ENCODE data around the gene CYTH4. TPM values are rescaled to one million over a fixed set of nuclear protein-coding genes. Genes with fewer than 3 reads are reported as not detected.

Gene CYTH4
- total RNA-seq, 4 donors from 2014 or later = 3.8 to 12.2 (median 5.9) TPM

DNA sequence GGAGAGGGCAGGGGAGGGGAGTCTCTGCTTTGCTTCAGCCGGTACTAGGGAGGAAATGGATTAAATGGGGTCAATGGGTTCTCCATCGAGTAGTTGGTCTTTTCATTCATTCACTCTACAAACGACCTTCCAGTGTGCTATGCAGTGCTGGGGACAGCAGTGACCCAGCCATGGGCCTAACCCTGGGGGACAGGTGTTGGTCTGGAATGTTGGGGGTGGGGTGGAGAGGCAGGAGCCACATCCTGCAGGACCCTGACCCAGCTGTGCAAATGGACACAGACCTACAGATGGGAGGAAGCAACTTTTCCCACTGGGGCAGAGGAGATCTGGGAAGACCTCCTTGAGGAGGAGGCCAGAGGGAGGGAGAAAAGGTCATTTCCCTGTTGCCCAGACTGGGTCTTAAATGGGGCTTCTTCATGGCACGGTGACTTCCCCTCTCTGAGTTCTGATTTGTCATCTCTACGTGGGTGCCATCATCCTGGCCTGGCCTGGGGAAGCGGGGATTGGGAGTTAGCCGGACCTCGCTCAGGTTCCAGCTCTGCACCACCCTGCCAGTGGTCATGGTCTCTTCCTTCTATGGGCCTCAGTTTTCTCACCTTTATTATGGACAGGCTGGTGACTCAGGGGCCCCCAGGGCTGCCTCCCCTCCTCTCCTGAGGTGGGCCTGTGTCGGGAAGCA lies 2.0 kb downstream of the CYTH4 start:
- H3K4me3 ChIP-seq = no peak overlapping the region
- H3K36me3 ChIP-seq = no peaks in the 10 kb centered on the region
- no peaks in the 10 kb centered on the region for H3K9me3 ChIP-seq
- DNase-seq = no peak
- no peaks in the 10 kb centered on the region for H3K27me3 ChIP-seq
- H3K4me1 ChIP-seq = peaks cover 0 to 7% of the 10 kb centered on the region in 2 donors
- TF ChIP-seq, protein P1, sequence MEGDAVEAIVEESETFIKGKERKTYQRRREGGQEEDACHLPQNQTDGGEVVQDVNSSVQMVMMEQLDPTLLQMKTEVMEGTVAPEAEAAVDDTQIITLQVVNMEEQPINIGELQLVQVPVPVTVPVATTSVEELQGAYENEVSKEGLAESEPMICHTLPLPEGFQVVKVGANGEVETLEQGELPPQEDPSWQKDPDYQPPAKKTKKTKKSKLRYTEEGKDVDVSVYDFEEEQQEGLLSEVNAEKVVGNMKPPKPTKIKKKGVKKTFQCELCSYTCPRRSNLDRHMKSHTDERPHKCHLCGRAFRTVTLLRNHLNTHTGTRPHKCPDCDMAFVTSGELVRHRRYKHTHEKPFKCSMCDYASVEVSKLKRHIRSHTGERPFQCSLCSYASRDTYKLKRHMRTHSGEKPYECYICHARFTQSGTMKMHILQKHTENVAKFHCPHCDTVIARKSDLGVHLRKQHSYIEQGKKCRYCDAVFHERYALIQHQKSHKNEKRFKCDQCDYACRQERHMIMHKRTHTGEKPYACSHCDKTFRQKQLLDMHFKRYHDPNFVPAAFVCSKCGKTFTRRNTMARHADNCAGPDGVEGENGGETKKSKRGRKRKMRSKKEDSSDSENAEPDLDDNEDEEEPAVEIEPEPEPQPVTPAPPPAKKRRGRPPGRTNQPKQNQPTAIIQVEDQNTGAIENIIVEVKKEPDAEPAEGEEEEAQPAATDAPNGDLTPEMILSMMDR (IDR thresholded peaks at IDR 0.05) = no peak
- TF ChIP-seq POLR2A (IDR thresholded peaks at IDR 0.05) = no peak
- H3K27ac ChIP-seq = no peak overlapping the region
- intact Hi-C loops (cut with DNase I; ENCODE audit: low total_unique reads) = no loop called here

DNA sequence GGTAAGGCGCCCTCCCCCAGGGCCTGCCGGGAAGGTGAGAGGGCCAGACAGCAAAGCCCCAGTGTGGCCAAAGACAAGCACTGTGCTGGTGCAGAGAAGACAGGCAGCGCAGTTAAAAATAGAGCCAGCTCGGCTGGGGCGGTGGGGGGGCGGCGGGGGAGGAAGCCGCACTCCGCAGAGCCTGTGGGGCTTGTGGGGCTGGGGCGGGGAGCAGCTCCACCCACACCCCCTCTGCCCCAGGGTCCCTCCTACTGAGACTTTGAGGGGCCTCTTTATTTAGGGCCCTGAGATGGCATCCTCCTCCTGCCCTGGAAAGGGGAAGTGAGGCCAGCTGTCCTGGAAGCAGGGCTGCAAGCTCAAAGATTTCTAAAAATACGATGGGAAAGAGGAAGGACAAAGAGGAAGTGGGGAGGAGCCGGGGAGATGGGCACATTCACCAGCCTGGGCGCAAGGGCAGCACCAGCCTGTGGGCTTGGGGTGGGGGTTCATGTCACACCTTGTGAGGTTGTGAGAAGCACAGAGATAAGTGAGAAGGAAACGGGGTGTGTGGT lies 2.6 kb downstream of the CYTH4 start:
- no peak overlapping the region for H3K27ac ChIP-seq
- DNase-seq = no peak
- H3K27me3 ChIP-seq = no peaks in the 10 kb centered on the region
- peaks cover 0 to 7% of the 10 kb centered on the region in 2 donors for H3K4me1 ChIP-seq
- intact Hi-C loops (cut with DNase I; ENCODE audit: low total_unique reads) = no loop called here
- TF ChIP-seq POLR2A (IDR thresholded peaks at IDR 0.05) = no peak
- TF ChIP-seq, protein P1 (IDR thresholded peaks at IDR 0.05) = no peak
- H3K9me3 ChIP-seq = no peaks in the 10 kb centered on the region
- H3K36me3 ChIP-seq = no peaks in the 10 kb centered on the region
- H3K4me3 ChIP-seq = no peak overlapping the region

DNA sequence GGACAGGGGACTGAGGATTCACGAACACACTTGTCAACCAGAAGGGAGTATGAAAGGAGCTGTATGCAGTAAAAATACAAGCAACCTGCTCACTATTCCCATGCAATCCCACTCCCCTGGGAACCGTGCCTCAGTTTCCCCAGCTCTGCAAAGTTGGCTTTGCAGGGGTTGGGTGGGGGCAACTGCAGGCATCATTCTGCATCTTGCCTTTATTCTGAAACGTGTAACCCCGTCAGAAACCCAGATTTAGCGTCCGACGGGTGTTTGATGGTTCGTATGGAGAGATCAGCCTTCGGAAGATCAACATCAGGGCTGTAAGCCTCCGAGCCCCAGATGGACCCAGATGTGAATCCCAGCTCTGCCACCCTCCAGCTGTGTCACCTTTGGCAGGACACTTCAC lies 3.6 kb downstream of the CYTH4 start:
- no peak overlapping the region for H3K27ac ChIP-seq
- no peak for TF ChIP-seq POLR2A (IDR thresholded peaks at IDR 0.05)
- TF ChIP-seq, protein P1 (IDR thresholded peaks at IDR 0.05) = no peak
- no peaks in the 10 kb centered on the region for H3K36me3 ChIP-seq
- H3K9me3 ChIP-seq = no peaks in the 10 kb centered on the region
- H3K4me1 ChIP-seq = peaks cover 0 to 7% of the 10 kb centered on the region in 2 donors
- H3K4me3 ChIP-seq = no peak overlapping the region
- no peaks in the 10 kb centered on the region for H3K27me3 ChIP-seq
- DNase-seq = no peak
- intact Hi-C loops (cut with DNase I; ENCODE audit: low total_unique reads) = no loop called here

DNA sequence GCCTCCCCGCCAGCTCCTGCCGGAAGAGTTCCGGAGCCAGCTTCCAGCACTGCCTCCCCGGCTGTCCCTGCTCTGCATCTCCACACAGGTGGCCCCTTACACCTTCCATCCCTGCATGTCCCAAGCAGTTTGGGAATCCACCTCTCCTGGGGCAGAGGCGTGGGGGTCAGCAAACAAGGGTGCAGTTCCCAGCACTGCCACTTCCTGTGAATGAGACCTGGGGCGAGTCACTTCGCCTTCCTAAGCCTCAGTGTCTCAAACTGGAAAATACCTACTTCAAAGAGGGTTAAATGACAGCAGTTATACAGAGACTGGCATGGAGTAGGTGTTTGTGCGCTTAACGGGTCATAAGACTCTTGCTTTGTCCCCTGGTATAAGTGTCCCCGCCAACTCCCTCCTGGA lies 5.2 kb downstream of the CYTH4 start:
- no peaks in the 10 kb centered on the region for H3K36me3 ChIP-seq
- no peaks in the 10 kb centered on the region for H3K27me3 ChIP-seq
- no peak for DNase-seq
- no peak overlapping the region for H3K4me3 ChIP-seq
- intact Hi-C loops (cut with DNase I; ENCODE audit: low total_unique reads) = no loop called here
- peaks cover 0 to 7% of the 10 kb centered on the region in 2 donors for H3K4me1 ChIP-seq
- no peak overlapping the region for H3K27ac ChIP-seq
- no peaks in the 10 kb centered on the region for H3K9me3 ChIP-seq
- TF ChIP-seq, protein P1 (IDR thresholded peaks at IDR 0.05) = no peak
- no peak for TF ChIP-seq POLR2A (IDR thresholded peaks at IDR 0.05)

DNA sequence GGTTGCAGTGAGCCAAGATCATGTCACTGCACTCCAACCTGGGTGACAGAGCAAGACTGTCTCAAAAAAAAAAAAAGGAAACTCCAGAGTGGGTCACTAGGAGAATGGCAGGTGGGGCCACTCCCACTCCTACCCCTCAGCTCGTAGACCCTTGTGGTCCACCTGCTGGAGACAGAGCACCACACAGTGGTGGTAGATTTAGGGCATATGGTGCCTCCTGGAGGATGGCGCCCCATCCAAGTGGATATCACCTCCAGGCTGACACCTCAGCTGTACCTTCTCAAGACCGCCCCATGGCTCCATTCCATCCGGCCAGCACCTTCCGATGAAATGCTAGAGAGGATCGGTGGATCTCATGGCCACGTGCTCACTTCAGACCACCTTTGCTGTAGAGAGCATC lies 6.2 kb downstream of the CYTH4 start:
- H3K27me3 ChIP-seq = no peaks in the 10 kb centered on the region
- H3K4me1 ChIP-seq = peaks cover 0 to 7% of the 10 kb centered on the region in 2 donors
- TF ChIP-seq POLR2A (IDR thresholded peaks at IDR 0.05) = no peak
- TF ChIP-seq, protein P1 (IDR thresholded peaks at IDR 0.05) = no peak
- no peaks in the 10 kb centered on the region for H3K36me3 ChIP-seq
- H3K27ac ChIP-seq = no peak overlapping the region
- intact Hi-C loops (cut with DNase I; ENCODE audit: low total_unique reads) = no loop called here
- H3K4me3 ChIP-seq = no peak overlapping the region
- DNase-seq = no peak
- H3K9me3 ChIP-seq = no peaks in the 10 kb centered on the region

Measured in uterus (tissue), 4 donors.